HepG2 (cell line): ENCODE data around the gene MADD. TPM values are rescaled to one million over a fixed set of nuclear protein-coding genes. Genes with fewer than 3 reads are reported as not detected.

Source experiments
- ATAC-seq: fragments of 200-7000 bp; cut with Tn5 transposase; 3 replicates; pipeline ENCODE4 v1.9.1; 2020; ENCODE audit warnings: mild to moderate bottlenecking, moderate library complexity
- BruUV-seq: library from RNA; stranded (reverse); fragments of 400-500 nt; replicated peaks from 2 replicates; lab custom pipeline; 2021; lab: Mats Ljungman, UMichigan
- CTCF ChIA-PET: fragments of 300-600 bp; formaldehyde crosslinking; extraction: SDS; loops from one replicate; lab custom pipeline; 2021; ENCODE audit warnings: low total read pairs, inconsistent platforms, low intra/inter-chr PET ratio; lab: Yijun Ruan, JAX
- POLR2A ChIA-PET: fragments of 350-600 bp; sonication (Branson Sonifier 250); formaldehyde crosslinking; loops from one replicate; lab custom pipeline; 2020; ENCODE audit warnings: antibody characterized with exemption, inconsistent platforms; lab: Yijun Ruan, JAX
- DNase-seq: peaks from one replicate; pipeline ENCODE4 v3.0.0-alpha.2; 2015; ENCODE audit warnings: low spot score
- FAIRE-seq: peaks from 3 replicates; lab custom pipeline; 2011; peaks lifted over from hg19 to GRCh38; lab: Jason Lieb, UNC
- H2AFZ ChIP-seq: one replicate; pipeline ENCODE4 v1.6.1; 2011; ENCODE audit warnings: low read length, inconsistent platforms
- H3K27ac ChIP-seq: fragments of 300-600 bp; 3 replicates; pipeline ENCODE4 v1.8.0; 2011; ENCODE audit warnings: mixed run types, mild to moderate bottlenecking, mixed read lengths, low read length, inconsistent platforms; ENCODE audit not compliant: insufficient read depth; ENCODE audit errors: extremely low read length
- H3K27me3 ChIP-seq, 2 experiments: fragments of 200-600 bp in 1 of 2; 2 replicates in 1 of 2; 3 replicates in 1 of 2; pipeline versions ENCODE4 v1.6.0 to v1.8.0; 2011; ENCODE audit warnings: low read length in 2 of 2, mild to moderate bottlenecking in 2 of 2, moderate library complexity in 2 of 2, inconsistent platforms in 1 of 2; ENCODE audit not compliant: insufficient read depth in 2 of 2, control insufficient read depth in 1 of 2
- H3K36me3 ChIP-seq, 2 experiments: fragments of 200-600 bp in 1 of 2; replicated peaks in 1 of 2; 2 replicates in 1 of 2; 3 replicates in 1 of 2; pipeline versions ENCODE4 v1.5.1 to v1.8.0; 2011; ENCODE audit warnings: low read length in 2 of 2, inconsistent platforms in 1 of 2; ENCODE audit not compliant: insufficient read depth in 2 of 2, control insufficient read depth in 1 of 2
- H3K4me1 ChIP-seq: 2 replicates; pipeline ENCODE4 v1.5.1; 2012; ENCODE audit warnings: low read length, inconsistent platforms; ENCODE audit not compliant: insufficient read depth
- H3K4me2 ChIP-seq: 2 replicates; pipeline ENCODE4 v1.6.0; 2011; ENCODE audit warnings: low read depth, low read length, inconsistent platforms
- H3K4me3 ChIP-seq, 3 experiments: fragments of 200-600 bp in 1 of 3; sonication (generic), shearing (Covaris generic) in 1 of 3; replicated peaks in 1 of 3; 2 replicates each; pipeline ENCODE4 v1.5.1; 2011 to 2016; ENCODE audit warnings: low read length in 3 of 3, inconsistent platforms in 2 of 3, low read depth in 2 of 3, mild to moderate bottlenecking in 2 of 3, control low read depth in 1 of 3, mixed read lengths in 1 of 3; ENCODE audit not compliant: insufficient read depth in 1 of 3
- H3K79me2 ChIP-seq: one replicate; pipeline ENCODE4 v1.6.1; 2011; ENCODE audit warnings: low read length, inconsistent platforms; ENCODE audit not compliant: insufficient read depth
- H3K9ac ChIP-seq: 2 replicates; pipeline ENCODE4 v1.6.0; 2011; ENCODE audit warnings: mild to moderate bottlenecking, low read depth, low read length, inconsistent platforms; ENCODE audit not compliant: insufficient read depth
- H3K9me3 ChIP-seq: 2 replicates; pipeline ENCODE4 v1.5.1; 2012; ENCODE audit warnings: mild to moderate bottlenecking, low read length
- H4K20me1 ChIP-seq: 2 replicates; pipeline ENCODE4 v1.6.0; 2011; ENCODE audit warnings: inconsistent platforms, mild to moderate bottlenecking, low read length, moderate library complexity; ENCODE audit not compliant: insufficient read depth
- HNF4G ChIP-seq, 2 experiments: sonication (generic) in 1 of 2; formaldehyde crosslinking in 1 of 2; IDR thresholded peaks; 2 replicates each; pipeline versions ENCODE4 v1.4.0 to v1.6.1; 2011 to 2020; ENCODE audit warnings: borderline replicate concordance in 2 of 2, low read depth in 2 of 2, mild to moderate bottlenecking in 2 of 2, low read length in 1 of 2, missing genetic modification reagents in 1 of 2, moderate library complexity in 1 of 2
- KLF16 ChIP-seq, 2 experiments: sonication (generic) in 1 of 2; formaldehyde crosslinking in 1 of 2; IDR thresholded peaks; 2 replicates each; pipeline versions ENCODE4 v1.6.1 to v1.8.0; 2016 to 2023; ENCODE audit warnings: missing genetic modification reagents in 2 of 2, missing compliant biosample characterization in 1 of 2
- POLR2A ChIP-seq, 2 experiments: IDR thresholded peaks; 2 replicates each; pipeline ENCODE4 v1.6.1; 2011; ENCODE audit warnings: low read depth in 2 of 2, low read length in 2 of 2, mild to moderate bottlenecking in 1 of 2, moderate library complexity in 1 of 2; ENCODE audit not compliant: insufficient read depth in 1 of 2
- RBFOX2 ChIP-seq: fragments of 200-400 bp; formaldehyde crosslinking; IDR thresholded peaks from 2 replicates; pipeline ENCODE4 v1.6.1; 2017; ENCODE audit warnings: low read depth, mild to moderate bottlenecking, low read length
- SUZ12 ChIP-seq: fragments of 150-350 bp; IDR thresholded peaks from 2 replicates; pipeline ENCODE4 v1.6.1; 2014; ENCODE audit warnings: low read depth, low read length
- ZNF496 ChIP-seq: sonication (generic); formaldehyde crosslinking; IDR thresholded peaks from 2 replicates; pipeline ENCODE4 v1.8.1; 2023; ENCODE audit warnings: mild to moderate bottlenecking, moderate library complexity, missing genetic modification reagents; ENCODE audit not compliant: insufficient replicate concordance
- WGBS: methylation state at CpG from one replicate; pipeline ENCODE4 v1.1.6; 2017; ENCODE audit warnings: low lambda C conversion rate; 5-methylcytosine and 5-hydroxymethylcytosine counted together
- in situ Hi-C: cut with HindIII; loops from 2 replicates; pipeline ENCODE4 v1.10.0; 2017; ENCODE audit warnings: low pct_unique_long_range_greater_than_20kb; ENCODE audit not compliant: extremely low pct_ligation_motif_present
- intact Hi-C: fragments of 100-400 bp; cut with micrococcal nuclease; formaldehyde crosslinking; loops from one replicate; pipeline ENCODE4 v1.10.0; 2022; ENCODE audit not compliant: unreplicated experiment
- polyA plus RNA-seq, 8 experiments: library from polyadenylated mRNA; depleted of rRNA in 3 of 8; stranded (reverse) in 7 of 8; unstranded in 1 of 8; fragments of >200 nt; fragmentation: Illumina TruSeq in 4 of 8; extraction: Trizol in 4 of 8; gene quantifications; 2 replicates each; pipeline versions ENCODE4 v1.2.1 to v1.2.3, GENCODE V29; 2011 to 2016; ENCODE audit warnings: low read depth in 4 of 8, missing spikeins in 1 of 8, mixed read lengths in 1 of 8; ENCODE audit not compliant: insufficient read depth in 1 of 8
- total RNA-seq, 5 experiments: library from RNA; depleted of rRNA; stranded (reverse); fragments of >200 nt; fragmentation: Illumina TruSeq; extraction: Trizol; gene quantifications; 2 replicates each; pipeline ENCODE4 v1.2.3, GENCODE V29; 2016; ENCODE audit warnings: low read depth in 1 of 5
- TF ChIP-seq, protein P1 (sequence below): sonication (generic); formaldehyde crosslinking; IDR thresholded peaks from 2 replicates; pipeline ENCODE4 v1.5.0; 2020; ENCODE audit warnings: missing genetic modification reagents, mild to moderate bottlenecking, borderline replicate concordance
- TF ChIP-seq, protein P2 (sequence below): sonication (generic); formaldehyde crosslinking; IDR thresholded peaks from 2 replicates; pipeline ENCODE4 v1.4.0; 2020; ENCODE audit warnings: low read depth, missing genetic modification reagents
- TF ChIP-seq, protein P3 (sequence below): sonication (generic); formaldehyde crosslinking; IDR thresholded peaks from 2 replicates; pipeline ENCODE4 v1.8.0; 2022; ENCODE audit warnings: missing genetic modification reagents, mild to moderate bottlenecking, moderate library complexity, borderline replicate concordance
- TF ChIP-seq, protein P4 (sequence below): sonication (generic); formaldehyde crosslinking; IDR thresholded peaks from 2 replicates; pipeline ENCODE4 v1.8.1; 2023; ENCODE audit warnings: missing genetic modification reagents, inconsistent platforms, borderline replicate concordance

Gene MADD
- total and polyA plus RNA-seq, 2 of the 13 experiments (the other 11 are each of a cell fraction or from before 2014, with no cell fraction given), result 18.0 to 29.2 TPM

DNA sequence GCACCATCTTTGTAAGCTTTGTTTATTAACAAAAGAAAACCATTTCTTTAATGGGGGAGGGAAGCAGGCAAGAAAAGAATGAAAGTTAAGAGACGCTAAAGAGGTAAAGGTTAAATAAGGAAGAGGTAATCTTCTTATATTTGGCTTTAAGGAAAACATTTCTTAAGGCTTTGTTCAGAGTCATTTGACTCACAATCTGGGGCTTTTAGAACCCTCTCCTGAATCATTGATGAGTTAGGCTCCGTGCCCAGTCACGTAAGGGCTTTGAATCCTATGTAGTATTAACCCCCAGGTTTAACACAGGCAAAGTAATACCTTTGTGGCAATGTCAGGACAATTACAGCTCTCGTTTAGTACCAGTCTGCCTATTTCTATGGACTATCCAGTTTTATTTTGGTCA is 26.1 kb downstream of the MADD start:
- in situ Hi-C loops (no loop called here), intact Hi-C loops (no loop called here)
- ATAC-seq (no peak), DNase-seq (no peak), FAIRE-seq (no peak)
- no peak overlapping the region for H3K27ac ChIP-seq
- no peak for TF ChIP-seq KLF16 (CRISPR knock-in tag; IDR thresholded peaks at IDR 0.05)
- TF ChIP-seq SUZ12, result no peak
- TF ChIP-seq POLR2A (IDR thresholded peaks at IDR 0.05; ENCODE audit: insufficient read depth in 1 of 2, low read depth in 2 of 2, low read length in 2 of 2), result no peak
- TF ChIP-seq, protein P1, sequence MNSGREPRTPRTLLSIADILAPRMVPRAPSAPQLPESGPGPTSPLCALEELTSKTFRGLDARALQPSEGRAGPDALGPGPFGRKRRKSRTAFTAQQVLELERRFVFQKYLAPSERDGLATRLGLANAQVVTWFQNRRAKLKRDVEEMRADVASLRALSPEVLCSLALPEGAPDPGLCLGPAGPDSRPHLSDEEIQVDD (CRISPR knock-in tag), result no peak
- TF ChIP-seq, protein P2, sequence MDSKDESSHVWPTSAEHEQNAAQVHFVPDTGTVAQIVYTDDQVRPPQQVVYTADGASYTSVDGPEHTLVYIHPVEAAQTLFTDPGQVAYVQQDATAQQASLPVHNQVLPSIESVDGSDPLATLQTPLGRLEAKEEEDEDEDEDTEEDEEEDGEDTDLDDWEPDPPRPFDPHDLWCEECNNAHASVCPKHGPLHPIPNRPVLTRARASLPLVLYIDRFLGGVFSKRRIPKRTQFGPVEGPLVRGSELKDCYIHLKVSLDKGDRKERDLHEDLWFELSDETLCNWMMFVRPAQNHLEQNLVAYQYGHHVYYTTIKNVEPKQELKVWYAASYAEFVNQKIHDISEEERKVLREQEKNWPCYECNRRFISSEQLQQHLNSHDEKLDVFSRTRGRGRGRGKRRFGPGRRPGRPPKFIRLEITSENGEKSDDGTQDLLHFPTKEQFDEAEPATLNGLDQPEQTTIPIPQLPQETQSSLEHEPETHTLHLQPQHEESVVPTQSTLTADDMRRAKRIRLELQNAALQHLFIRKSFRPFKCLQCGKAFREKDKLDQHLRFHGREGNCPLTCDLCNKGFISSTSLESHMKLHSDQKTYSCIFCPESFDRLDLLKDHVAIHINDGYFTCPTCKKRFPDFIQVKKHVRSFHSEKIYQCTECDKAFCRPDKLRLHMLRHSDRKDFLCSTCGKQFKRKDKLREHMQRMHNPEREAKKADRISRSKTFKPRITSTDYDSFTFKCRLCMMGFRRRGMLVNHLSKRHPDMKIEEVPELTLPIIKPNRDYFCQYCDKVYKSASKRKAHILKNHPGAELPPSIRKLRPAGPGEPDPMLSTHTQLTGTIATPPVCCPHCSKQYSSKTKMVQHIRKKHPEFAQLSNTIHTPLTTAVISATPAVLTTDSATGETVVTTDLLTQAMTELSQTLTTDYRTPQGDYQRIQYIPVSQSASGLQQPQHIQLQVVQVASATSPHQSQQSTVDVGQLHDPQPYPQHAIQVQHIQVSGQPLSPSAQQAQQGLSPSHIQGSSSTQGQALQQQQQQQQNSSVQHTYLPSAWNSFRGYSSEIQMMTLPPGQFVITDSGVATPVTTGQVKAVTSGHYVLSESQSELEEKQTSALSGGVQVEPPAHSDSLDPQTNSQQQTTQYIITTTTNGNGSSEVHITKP (CRISPR knock-in tag), result no peak
- TF ChIP-seq HNF4G (IDR thresholded peaks at IDR 0.05; ENCODE audit: borderline replicate concordance, low read depth, low read length), result no peak
- TF ChIP-seq HNF4G (CRISPR knock-in tag; IDR thresholded peaks at IDR 0.05; ENCODE audit: borderline replicate concordance, low read depth), result no peak
- TF ChIP-seq, protein P3, sequence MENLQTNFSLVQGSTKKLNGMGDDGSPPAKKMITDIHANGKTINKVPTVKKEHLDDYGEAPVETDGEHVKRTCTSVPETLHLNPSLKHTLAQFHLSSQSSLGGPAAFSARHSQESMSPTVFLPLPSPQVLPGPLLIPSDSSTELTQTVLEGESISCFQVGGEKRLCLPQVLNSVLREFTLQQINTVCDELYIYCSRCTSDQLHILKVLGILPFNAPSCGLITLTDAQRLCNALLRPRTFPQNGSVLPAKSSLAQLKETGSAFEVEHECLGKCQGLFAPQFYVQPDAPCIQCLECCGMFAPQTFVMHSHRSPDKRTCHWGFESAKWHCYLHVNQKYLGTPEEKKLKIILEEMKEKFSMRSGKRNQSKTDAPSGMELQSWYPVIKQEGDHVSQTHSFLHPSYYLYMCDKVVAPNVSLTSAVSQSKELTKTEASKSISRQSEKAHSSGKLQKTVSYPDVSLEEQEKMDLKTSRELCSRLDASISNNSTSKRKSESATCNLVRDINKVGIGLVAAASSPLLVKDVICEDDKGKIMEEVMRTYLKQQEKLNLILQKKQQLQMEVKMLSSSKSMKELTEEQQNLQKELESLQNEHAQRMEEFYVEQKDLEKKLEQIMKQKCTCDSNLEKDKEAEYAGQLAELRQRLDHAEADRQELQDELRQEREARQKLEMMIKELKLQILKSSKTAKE (CRISPR knock-in tag), result no peak
- TF ChIP-seq, protein P4, sequence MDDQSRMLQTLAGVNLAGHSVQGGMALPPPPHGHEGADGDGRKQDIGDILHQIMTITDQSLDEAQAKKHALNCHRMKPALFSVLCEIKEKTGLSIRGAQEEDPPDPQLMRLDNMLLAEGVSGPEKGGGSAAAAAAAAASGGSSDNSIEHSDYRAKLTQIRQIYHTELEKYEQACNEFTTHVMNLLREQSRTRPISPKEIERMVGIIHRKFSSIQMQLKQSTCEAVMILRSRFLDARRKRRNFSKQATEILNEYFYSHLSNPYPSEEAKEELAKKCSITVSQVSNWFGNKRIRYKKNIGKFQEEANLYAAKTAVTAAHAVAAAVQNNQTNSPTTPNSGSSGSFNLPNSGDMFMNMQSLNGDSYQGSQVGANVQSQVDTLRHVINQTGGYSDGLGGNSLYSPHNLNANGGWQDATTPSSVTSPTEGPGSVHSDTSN (CRISPR knock-in tag), result no peak
- TF ChIP-seq RBFOX2, result no peak
- no peak for TF ChIP-seq ZNF496
- H3K27me3 ChIP-seq, result no peaks in the 10 kb centered on the region
- H4K20me1 ChIP-seq, result no peaks in the 10 kb centered on the region
- H2AFZ ChIP-seq, result no peak overlapping the region
- no peak overlapping the region for H3K9ac ChIP-seq
- no peak overlapping the region for H3K4me3 ChIP-seq
- ChIA-PET CTCF (no interaction called here), POLR2A (no interaction called here)
- H3K4me1 ChIP-seq, result no peaks in the 10 kb centered on the region
- no peak overlapping the region for H3K4me2 ChIP-seq
- H3K79me2 ChIP-seq, result no peaks in the 10 kb centered on the region
- peaks cover 11% of the 10 kb centered on the region; the same call in 1 of the 2 replicates for H3K9me3 ChIP-seq
- 95% methylated on average over 4 of the region's 4 CpGs for WGBS
- BruUV-seq, result no TSS peak
- peaks cover 16 to 64% of the 10 kb centered on the region in 2 experiments for H3K36me3 ChIP-seq
